Keratinocyte (primary cell): Measurements from ENCODE around the gene ASCL2. TPM values are rescaled to one million over a fixed set of nuclear protein-coding genes. Genes with fewer than 3 reads are reported as not detected.

Experiments
- DNase-seq: peaks from one replicate; pipeline ENCODE4 v3.0.0-alpha.2; 2011; ENCODE audit warnings: low read depth, missing footprints, low spot score
- FAIRE-seq: peaks from 2 replicates; lab custom pipeline; 2011; peaks lifted over from hg19 to GRCh38; lab: Jason Lieb, UNC
- H2AFZ ChIP-seq: 2 replicates; pipeline ENCODE4 v1.6.0; 2012; ENCODE audit warnings: low read length, control low read depth, inconsistent platforms; ENCODE audit not compliant: control insufficient read depth
- H3K27ac ChIP-seq: 2 replicates; pipeline ENCODE4 v1.5.1; 2011; ENCODE audit warnings: low read length; ENCODE audit not compliant: control insufficient read depth, insufficient read depth
- H3K27me3 ChIP-seq: 3 replicates; pipeline ENCODE4 v1.6.0; 2011; ENCODE audit warnings: low read length; ENCODE audit not compliant: control insufficient read depth, insufficient read depth; ENCODE audit errors: extremely low read depth
- H3K36me3 ChIP-seq, 2 experiments: 2 replicates in 1 of 2; 3 replicates in 1 of 2; pipeline ENCODE4 v1.5.1; 2011; ENCODE audit warnings: low read length in 2 of 2, mild to moderate bottlenecking in 1 of 2; ENCODE audit not compliant: control insufficient read depth in 2 of 2, insufficient read depth in 2 of 2; ENCODE audit errors: extremely low read depth in 1 of 2
- H3K4me1 ChIP-seq: 3 replicates; pipeline ENCODE4 v1.5.1; 2011; ENCODE audit warnings: low read length; ENCODE audit not compliant: control insufficient read depth, insufficient read depth; ENCODE audit errors: extremely low read depth
- H3K4me2 ChIP-seq: 3 replicates; pipeline ENCODE4 v1.6.0; 2011; ENCODE audit warnings: low read depth, low read length; ENCODE audit not compliant: control insufficient read depth, insufficient read depth; ENCODE audit errors: extremely low read depth
- H3K4me3 ChIP-seq, 3 experiments: fragments of 200-600 bp in 1 of 3; sonication (generic) in 1 of 3; 2 replicates in 2 of 3; 3 replicates in 1 of 3; pipeline ENCODE4 v1.5.1; 2011 to 2016; ENCODE audit warnings: low read length in 3 of 3, mild to moderate bottlenecking in 3 of 3, control low read depth in 2 of 3, inconsistent platforms in 1 of 3, low read depth in 1 of 3, mixed read lengths in 1 of 3, mixed run types in 1 of 3, moderate library complexity in 1 of 3; ENCODE audit not compliant: control insufficient read depth in 2 of 3, insufficient read depth in 2 of 3; ENCODE audit errors: extremely low read depth in 1 of 3
- H3K79me2 ChIP-seq: 2 replicates; pipeline ENCODE4 v1.6.0; 2012; ENCODE audit warnings: low read length; ENCODE audit not compliant: control insufficient read depth, insufficient read depth
- H3K9ac ChIP-seq: 3 replicates; pipeline ENCODE4 v1.6.0; 2011; ENCODE audit warnings: low read length; ENCODE audit not compliant: control insufficient read depth, insufficient read depth; ENCODE audit errors: extremely low read depth
- H3K9me1 ChIP-seq: 3 replicates; pipeline ENCODE4 v1.6.0; 2011; ENCODE audit warnings: low read length; ENCODE audit not compliant: control insufficient read depth, insufficient read depth; ENCODE audit errors: extremely low read depth
- H3K9me3 ChIP-seq: 2 replicates; pipeline ENCODE4 v1.5.1; 2012; ENCODE audit warnings: low read depth, low read length; ENCODE audit not compliant: control insufficient read depth
- H4K20me1 ChIP-seq: 3 replicates; pipeline ENCODE4 v1.6.0; 2011; ENCODE audit warnings: low read length; ENCODE audit not compliant: control insufficient read depth, insufficient read depth; ENCODE audit errors: extremely low read depth
- CTCF ChIP-seq, 3 experiments: IDR thresholded peaks in 1 of 3; conservative IDR thresholded peaks in 1 of 3; optimal IDR thresholded peaks in 1 of 3; 2 replicates in 2 of 3; 3 replicates in 1 of 3; pipeline versions ENCODE3 to v1.5.1; 2011; ENCODE audit warnings: low read length in 3 of 3, mild to moderate bottlenecking in 3 of 3, moderate library complexity in 2 of 3, control low read depth in 1 of 3, inconsistent platforms in 1 of 3; ENCODE audit not compliant: insufficient read depth in 2 of 3; ENCODE audit errors: extremely low read depth in 1 of 3
- EZH2 ChIP-seq: IDR thresholded peaks from one replicate; pipeline ENCODE4 v1.6.1; 2012; ENCODE audit warnings: inconsistent platforms, mild to moderate bottlenecking, low read length, moderate library complexity
- dilution Hi-C: fragments of 300-500 bp; cut with MboI; formaldehyde crosslinking; loops from one replicate; pipeline ENCODE4 v1.7.0; 2020; ENCODE audit warnings: low sequenced_read_pairs; ENCODE audit not compliant: extremely low pct_ligation_motif_present
- polyA plus RNA-seq, 5 experiments: library from polyadenylated mRNA; depleted of rRNA in 3 of 5; stranded (reverse) in 3 of 5; stranded (forward) in 1 of 5; unstranded in 1 of 5; fragments of >200 nt; gene quantifications; 1 replicate in 1 of 5; 2 replicates in 3 of 5; 3 replicates in 1 of 5; pipeline versions ENCODE4 v1.2.1 to v1.2.3, GENCODE V29; 2011 to 2012; ENCODE audit warnings: missing spikeins in 2 of 5, low read depth in 1 of 5, low replicate concordance in 1 of 5

Gene ASCL2
- polyA plus RNA-seq, 1 donor (not counting 4 experiments of a cell fraction or from before 2014, with no cell fraction given): 0.26 TPM

GRCh38 chr11:2298795-2299761, 28.7 kb upstream of the ASCL2 start:
- FAIRE-seq: no peak

GRCh38 chr11:2298131-2298794, 27.9 kb upstream of the ASCL2 start:
- Histone ChIP-seq H3K9ac (no peak overlapping the region), H3K79me2 (no peaks in the 10 kb centered on the region), H4K20me1 (no peaks in the 10 kb centered on the region), H3K4me1 (no peaks in the 10 kb centered on the region), H3K36me3 (no peaks in the 10 kb centered on the region), H3K9me3 (no peaks in the 10 kb centered on the region), H3K4me3 (no peak overlapping the region), H3K9me1 (no peaks in the 10 kb centered on the region), H3K27ac (no peak overlapping the region), H2AFZ (no peak overlapping the region), H3K27me3 (peaks cover 11% of the 10 kb centered on the region), H3K4me2 (no peak overlapping the region)
- FAIRE-seq (no peak), DNase-seq (no peak)
- no peak for TF ChIP-seq CTCF (optimal IDR thresholded peaks at IDR 0.05 in 1 of 3, IDR thresholded peaks at IDR 0.05 in 1 of 3, conservative IDR thresholded peaks at IDR 0.05 in 1 of 3; ENCODE audit: extremely low read depth in 1 of 3, insufficient read depth in 2 of 3, low read length in 3 of 3)
- no peak for TF ChIP-seq EZH2
- dilution Hi-C loops: no loop called here

More at GRCh38 chr11:2298795-2299761, 28.7 kb upstream of the ASCL2 start:
- DNase-seq: peak; percentile 4
- Histone ChIP-seq H3K27me3 (peaks cover 11% of the 10 kb centered on the region), H3K9ac (no peak overlapping the region), H3K27ac (no peak overlapping the region), H3K9me3 (no peaks in the 10 kb centered on the region), H3K36me3 (no peaks in the 10 kb centered on the region), H3K9me1 (no peaks in the 10 kb centered on the region), H3K4me3 (no peak overlapping the region), H2AFZ (no peak overlapping the region), H3K4me1 (no peaks in the 10 kb centered on the region), H4K20me1 (no peaks in the 10 kb centered on the region), H3K79me2 (no peaks in the 10 kb centered on the region), H3K4me2 (no peak overlapping the region)
- no peak for TF ChIP-seq EZH2
- peak; percentile 43 to 82 (median 73) for TF ChIP-seq CTCF (optimal IDR thresholded peaks at IDR 0.05 in 1 of 3, IDR thresholded peaks at IDR 0.05 in 1 of 3, conservative IDR thresholded peaks at IDR 0.05 in 1 of 3; ENCODE audit: extremely low read depth in 1 of 3, insufficient read depth in 2 of 3, low read length in 3 of 3)
- dilution Hi-C loops: no loop called here
